Epithelial cell of proximal tubule (primary cell): ENCODE results near the gene LHFPL6. TPM values are rescaled to one million over a fixed set of nuclear protein-coding genes. Genes with fewer than 3 reads are reported as not detected.

ENCODE experiments used
- DNase-seq: peaks from one replicate; pipeline ENCODE4 v3.0.0-alpha.2; 2011; ENCODE audit warnings: low read depth
- H3K4me3 ChIP-seq: 2 replicates; pipeline ENCODE4 v1.5.1; 2011; ENCODE audit warnings: low read depth, mild to moderate bottlenecking, low read length
- total RNA-seq: library from RNA; depleted of rRNA; stranded (reverse); fragments of >200 nt; gene quantifications from 2 replicates; pipeline ENCODE4 v1.2.3, GENCODE V29; 2015
- TF ChIP-seq, protein P1 (sequence below): conservative IDR thresholded peaks from 2 replicates; pipeline ENCODE4 v1.5.1; 2012; ENCODE audit warnings: low read depth, mild to moderate bottlenecking, low read length

Gene LHFPL6
- total RNA-seq, 1 donor from 2014 or later: 5.2 TPM

DNA sequence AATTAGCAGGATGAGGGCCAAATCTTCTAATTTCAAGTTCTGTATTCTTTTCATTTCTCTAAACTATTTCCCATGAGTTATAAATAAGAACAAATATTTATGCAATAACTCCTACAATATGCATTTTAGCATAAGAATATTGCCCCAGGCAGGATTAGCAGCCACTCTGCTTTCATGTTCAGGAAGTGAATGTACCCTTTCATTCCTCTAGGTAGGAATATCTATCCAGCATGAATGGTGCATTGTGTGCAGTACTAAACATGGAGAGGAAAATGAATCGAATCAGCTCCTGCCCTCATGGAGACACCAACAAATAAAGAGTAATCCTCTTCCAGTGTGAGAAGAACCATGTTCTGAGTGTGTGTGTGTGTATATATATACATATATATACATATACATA, 41.0 kb downstream of the LHFPL6 start:
- no peak overlapping the region for H3K4me3 ChIP-seq
- no peak for DNase-seq
- TF ChIP-seq, protein P1, sequence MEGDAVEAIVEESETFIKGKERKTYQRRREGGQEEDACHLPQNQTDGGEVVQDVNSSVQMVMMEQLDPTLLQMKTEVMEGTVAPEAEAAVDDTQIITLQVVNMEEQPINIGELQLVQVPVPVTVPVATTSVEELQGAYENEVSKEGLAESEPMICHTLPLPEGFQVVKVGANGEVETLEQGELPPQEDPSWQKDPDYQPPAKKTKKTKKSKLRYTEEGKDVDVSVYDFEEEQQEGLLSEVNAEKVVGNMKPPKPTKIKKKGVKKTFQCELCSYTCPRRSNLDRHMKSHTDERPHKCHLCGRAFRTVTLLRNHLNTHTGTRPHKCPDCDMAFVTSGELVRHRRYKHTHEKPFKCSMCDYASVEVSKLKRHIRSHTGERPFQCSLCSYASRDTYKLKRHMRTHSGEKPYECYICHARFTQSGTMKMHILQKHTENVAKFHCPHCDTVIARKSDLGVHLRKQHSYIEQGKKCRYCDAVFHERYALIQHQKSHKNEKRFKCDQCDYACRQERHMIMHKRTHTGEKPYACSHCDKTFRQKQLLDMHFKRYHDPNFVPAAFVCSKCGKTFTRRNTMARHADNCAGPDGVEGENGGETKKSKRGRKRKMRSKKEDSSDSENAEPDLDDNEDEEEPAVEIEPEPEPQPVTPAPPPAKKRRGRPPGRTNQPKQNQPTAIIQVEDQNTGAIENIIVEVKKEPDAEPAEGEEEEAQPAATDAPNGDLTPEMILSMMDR: no peak

DNA sequence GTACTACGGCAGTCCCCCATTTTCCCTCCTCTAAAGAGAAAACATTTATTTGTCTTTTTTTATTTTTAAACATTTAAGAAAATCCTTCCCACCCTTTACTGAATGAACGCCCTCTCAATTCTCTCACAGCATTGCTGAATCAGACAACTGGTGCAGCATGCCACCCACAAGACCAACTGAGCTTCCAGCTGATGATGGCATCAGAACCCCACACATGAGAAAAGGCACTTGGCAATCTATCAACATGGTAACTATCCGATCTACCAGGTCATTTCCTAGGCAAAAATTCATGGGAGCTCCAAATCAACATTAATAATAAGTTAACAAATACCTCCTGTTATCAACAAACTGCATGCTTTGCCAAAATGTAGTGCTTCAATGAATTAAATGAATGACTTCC, 43.1 kb downstream of the LHFPL6 start:
- DNase-seq: no peak
- TF ChIP-seq, protein P1: no peak
- no peak overlapping the region for H3K4me3 ChIP-seq

DNA sequence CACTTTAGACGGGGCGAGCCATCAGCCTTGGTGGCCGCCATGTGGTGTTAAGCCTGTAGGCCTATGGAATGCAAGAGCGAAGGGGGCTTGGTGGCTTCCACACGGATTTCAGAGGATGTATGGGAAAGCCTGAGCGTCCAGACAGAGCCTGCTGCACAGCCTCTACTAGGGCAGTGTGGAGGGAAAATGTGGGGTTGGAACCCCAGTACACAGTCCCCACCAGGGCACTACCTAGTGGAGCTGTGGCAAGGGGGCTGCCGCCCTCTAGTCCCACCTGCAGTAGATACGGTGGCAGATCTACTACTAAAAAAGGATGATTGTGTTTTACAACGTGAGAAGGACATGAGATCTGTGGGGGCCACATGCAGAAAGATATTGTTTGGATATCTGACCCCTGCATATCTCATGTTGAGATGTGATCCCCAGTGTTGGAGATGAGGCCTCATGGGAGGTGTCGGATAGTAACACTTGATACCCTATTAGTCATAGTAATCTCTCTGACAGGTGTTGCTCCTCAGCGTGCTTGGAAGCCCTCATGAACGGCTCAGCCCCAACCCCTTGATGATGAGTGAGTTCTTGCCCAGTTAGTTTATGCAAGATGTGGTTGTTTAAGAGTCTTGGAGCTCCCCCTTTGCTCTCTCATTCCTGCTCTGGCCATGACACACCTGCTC, 45.6 kb downstream of the LHFPL6 start:
- no peak overlapping the region for H3K4me3 ChIP-seq
- TF ChIP-seq, protein P1: no peak
- no peak for DNase-seq

DNA sequence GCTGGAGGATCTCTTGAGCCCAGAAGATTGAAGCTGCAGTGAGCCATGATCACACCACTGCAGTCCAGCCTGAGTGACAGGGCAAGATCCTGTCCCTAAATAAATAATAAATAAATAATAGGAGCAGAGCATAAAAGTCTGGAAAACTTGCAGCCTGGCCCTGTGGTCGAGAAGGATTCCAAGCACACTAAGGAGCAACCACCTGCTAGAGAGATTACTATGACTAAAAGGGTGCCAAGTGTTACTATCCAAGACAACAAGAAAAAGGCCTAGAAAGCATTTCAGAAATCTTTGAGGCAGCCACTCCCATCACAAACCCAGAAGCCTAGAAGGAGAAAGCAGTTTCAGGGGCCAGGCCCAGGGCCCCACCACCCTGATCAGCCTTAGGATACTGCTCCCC, 46.1 kb downstream of the LHFPL6 start:
- DNase-seq: no peak
- TF ChIP-seq, protein P1: no peak
- H3K4me3 ChIP-seq: no peak overlapping the region

DNA sequence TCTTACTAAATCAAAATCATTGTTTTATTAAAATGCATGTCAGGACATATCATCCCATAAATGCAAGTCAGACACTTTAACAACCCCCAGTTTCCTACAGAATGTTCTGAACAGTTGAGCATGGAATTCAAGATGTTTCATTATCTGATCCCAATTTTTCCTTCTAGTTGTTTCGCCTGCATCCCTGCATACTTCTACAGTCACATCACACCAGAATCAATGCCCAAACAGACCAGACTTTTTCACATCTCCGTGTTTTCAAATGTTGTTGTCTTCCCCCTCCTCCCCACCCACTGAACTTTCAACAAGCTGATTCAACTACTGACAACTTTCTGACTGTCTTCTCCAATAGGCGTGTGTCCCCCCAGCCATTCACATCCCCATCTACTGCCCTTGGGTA, 48.6 kb downstream of the LHFPL6 start:
- H3K4me3 ChIP-seq: no peak overlapping the region
- TF ChIP-seq, protein P1: no peak
- DNase-seq: no peak

DNA sequence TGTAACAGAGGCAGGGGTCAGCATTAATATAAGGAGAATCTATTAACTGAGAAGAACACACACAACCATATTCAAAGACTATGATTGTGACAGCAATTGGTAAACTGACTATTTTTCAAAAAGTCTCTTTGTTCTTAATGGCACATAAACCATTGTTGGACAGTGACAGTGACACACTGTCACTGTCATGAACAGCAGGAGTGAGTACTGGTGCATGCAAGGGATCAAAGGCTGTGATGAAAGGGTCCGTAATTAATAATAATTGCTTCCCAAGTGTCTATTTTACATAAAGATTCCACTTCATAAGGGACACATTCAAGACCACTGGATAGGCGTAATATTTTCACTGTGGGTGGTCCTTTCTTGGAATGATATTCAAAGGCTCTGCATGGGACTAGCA, 50.7 kb downstream of the LHFPL6 start:
- no peak overlapping the region for H3K4me3 ChIP-seq
- no peak for DNase-seq
- TF ChIP-seq, protein P1: no peak

DNA sequence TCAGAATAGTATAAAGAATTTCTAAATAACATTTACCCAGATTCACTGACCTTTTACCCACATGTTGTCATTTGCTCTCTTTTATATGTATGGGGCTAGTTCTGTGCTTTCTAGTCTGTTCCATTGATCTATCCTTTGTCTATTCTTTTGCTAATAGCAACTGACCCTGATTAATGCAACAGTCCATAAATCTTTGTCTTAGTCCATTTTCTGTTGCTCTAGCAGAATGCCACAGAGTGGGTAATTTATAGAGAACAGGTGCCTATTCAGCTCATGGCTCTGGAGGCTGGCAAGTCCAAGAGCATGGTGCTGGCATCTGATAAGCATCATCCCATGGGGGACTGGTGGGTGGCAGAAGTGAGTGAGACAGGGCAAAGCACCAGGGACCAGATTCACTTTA, 52.1 kb downstream of the LHFPL6 start:
- DNase-seq: no peak
- TF ChIP-seq, protein P1: no peak
- H3K4me3 ChIP-seq: no peak overlapping the region
